Stimulated activated naive B cell treated with anti-CD40 and anti-IgM and Interleukin-4, amounts not matched to agents 10 μg/mL and 1 μg/mL and 100 μg/mL, for 72 hours (primary cell): ENCODE measurements around the gene C19orf81.
"Not testable (repeated sequence)": the region's sequence is repeated elsewhere in the genome, so short reads cannot be mapped to it uniquely, and the experiment has no call there.

ENCODE experiments used
- ATAC-seq, 2 donors: fragments of 150-1000 bp; cut with Tn5 transposase; replicated peaks; 2 replicates each; pipeline ENCODE4 v1.10.0; 2021; ENCODE audit warnings: moderate library complexity in 1 of 2
- DNase-seq: peaks from one replicate; pipeline ENCODE4 v3.0.0; 2021
- H3K27ac Mint-ChIP-seq: one replicate; pipeline ENCODE4 v1.8.0; 2022; ENCODE audit warnings: mild to moderate bottlenecking, mixed read lengths
- H3K27me3 Mint-ChIP-seq, 2 donors: one replicate each; pipeline ENCODE4 v1.8.0; 2022; ENCODE audit warnings: mixed read lengths in 2 of 2
- H3K36me3 Mint-ChIP-seq, 2 donors: one replicate each; pipeline ENCODE4 v1.8.0; 2022; ENCODE audit warnings: mixed read lengths in 2 of 2, mild to moderate bottlenecking in 1 of 2
- H3K4me1 Mint-ChIP-seq, 2 donors: one replicate each; pipeline ENCODE4 v1.8.0; 2022; ENCODE audit warnings: mixed read lengths in 2 of 2, mild to moderate bottlenecking in 1 of 2
- H3K4me3 Mint-ChIP-seq, 2 donors: one replicate each; pipeline ENCODE4 v1.8.0; 2022; ENCODE audit warnings: mild to moderate bottlenecking in 2 of 2, mixed read lengths in 2 of 2, moderate library complexity in 1 of 2
- H3K9me3 Mint-ChIP-seq, 2 donors: one replicate each; pipeline ENCODE4 v1.8.0; 2022; ENCODE audit warnings: mixed read lengths in 2 of 2, mild to moderate bottlenecking in 1 of 2

Gene C19orf81

GRCh38 chr19:50620394-50620906, 28.8 kb upstream of the C19orf81 start:
- H3K27ac Mint-ChIP-seq, H3K4me3 Mint-ChIP-seq, H3K27me3 Mint-ChIP-seq, H3K4me1 Mint-ChIP-seq, H3K36me3 Mint-ChIP-seq, H3K9me3 Mint-ChIP-seq, DNase-seq, ATAC-seq: not testable (repeated sequence)

- no peaks in the 10 kb centered on the region for H3K4me1 Mint-ChIP-seq
- no peak for DNase-seq
Measured at GRCh38 chr19:50624949-50625600, 24.2 kb upstream of the C19orf81 start.

GRCh38 chr19:50626011-50626410, 23.2 kb upstream of the C19orf81 start:
- Mint-ChIP-seq H3K9me3 (no peaks in the 10 kb centered on the region), H3K27me3 (peaks cover 28 to 32% of the 10 kb centered on the region in 2 donors), H3K4me3 (no peak overlapping the region), H3K36me3 (no peaks in the 10 kb centered on the region), H3K27ac (no peak overlapping the region), H3K4me1 (no peaks in the 10 kb centered on the region)
- ATAC-seq (no peak), DNase-seq (no peak)

More at GRCh38 chr19:50624949-50625600, 24.2 kb upstream of the C19orf81 start:
- Mint-ChIP-seq H3K27ac (no peak overlapping the region), H3K4me3 (no peak overlapping the region), H3K36me3 (no peaks in the 10 kb centered on the region), H3K9me3 (no peaks in the 10 kb centered on the region), H3K27me3 (peaks cover 20 to 25% of the 10 kb centered on the region in 2 donors)
- no peak for ATAC-seq

DNA sequence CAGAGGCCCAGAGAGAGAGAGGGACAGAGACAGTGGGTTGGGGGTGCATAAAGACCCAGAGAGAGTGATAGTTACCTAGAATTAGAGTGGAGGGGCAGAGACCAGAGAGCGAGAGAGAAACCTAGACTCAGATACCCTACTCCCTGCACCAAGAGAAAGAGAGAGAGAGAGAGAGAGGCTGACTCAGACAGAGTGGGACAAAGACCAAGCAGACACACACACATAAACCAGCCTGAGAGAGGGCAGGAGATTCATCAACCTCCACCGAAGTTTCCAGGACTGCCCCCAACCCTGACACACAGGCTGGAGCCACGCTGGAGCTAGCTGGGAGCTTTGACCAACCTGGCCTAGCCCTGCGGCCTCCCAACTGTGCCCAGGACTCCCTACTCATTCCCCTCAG, 22.4 kb upstream of the C19orf81 start:
- no peak for ATAC-seq
- Mint-ChIP-seq H3K4me1 (no peaks in the 10 kb centered on the region), H3K36me3 (no peaks in the 10 kb centered on the region), H3K27ac (no peak overlapping the region), H3K9me3 (no peaks in the 10 kb centered on the region), H3K27me3 (peaks cover 33 to 37% of the 10 kb centered on the region in 2 donors), H3K4me3 (no peak overlapping the region)
- no peak for DNase-seq

DNA sequence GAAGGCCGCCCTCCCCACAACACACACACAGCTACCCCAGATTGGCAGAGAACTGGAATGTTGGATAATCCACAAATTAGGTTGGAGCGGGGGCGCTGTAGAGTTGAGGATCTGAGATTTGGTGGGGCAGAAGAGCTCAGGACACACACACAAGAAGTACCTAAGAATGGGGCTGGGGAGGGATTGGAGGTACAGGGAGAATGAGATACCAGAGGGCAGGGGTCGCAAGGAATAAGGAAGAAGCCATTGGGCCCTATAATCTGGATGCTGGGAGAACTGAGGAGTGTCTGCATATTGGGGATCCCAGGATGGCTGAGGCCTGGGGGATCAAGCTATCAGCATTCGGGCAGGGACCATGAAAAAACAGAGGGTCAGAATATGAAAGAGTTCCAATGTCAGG, 21.1 kb upstream of the C19orf81 start:
- ATAC-seq = no peak
- no peak overlapping the region for H3K27ac Mint-ChIP-seq
- peaks cover 36 to 42% of the 10 kb centered on the region in 2 donors for H3K27me3 Mint-ChIP-seq
- H3K36me3 Mint-ChIP-seq = no peaks in the 10 kb centered on the region
- H3K4me3 Mint-ChIP-seq = no peak overlapping the region
- H3K9me3 Mint-ChIP-seq = peaks cover 0 to under 1% of the 10 kb centered on the region in 2 donors
- DNase-seq = no peak
- no peaks in the 10 kb centered on the region for H3K4me1 Mint-ChIP-seq

DNA sequence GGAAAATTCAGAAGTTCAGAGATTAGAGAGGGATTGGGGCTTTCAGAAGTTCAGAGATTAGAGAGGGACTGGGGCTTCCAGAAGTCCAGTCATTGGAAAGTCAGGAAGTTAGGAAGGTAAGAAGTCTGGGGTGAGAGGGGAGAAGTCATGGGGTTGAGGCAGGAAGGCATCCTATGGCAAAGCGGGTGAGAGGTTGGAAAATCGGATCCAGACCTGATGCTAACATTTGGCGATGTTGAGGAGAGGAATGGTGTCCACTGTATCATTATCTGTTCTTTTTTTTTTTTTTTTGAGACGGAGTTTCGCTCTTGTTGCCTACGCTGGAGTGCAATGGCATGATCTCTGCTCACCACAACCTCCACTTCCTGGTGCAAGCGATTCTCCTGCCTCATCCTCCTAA, 20.7 kb upstream of the C19orf81 start:
- peaks cover 36 to 42% of the 10 kb centered on the region in 2 donors for H3K27me3 Mint-ChIP-seq
- no peak overlapping the region for H3K27ac Mint-ChIP-seq
- H3K36me3 Mint-ChIP-seq = peaks cover 0 to 3% of the 10 kb centered on the region in 2 donors
- DNase-seq (no peak), ATAC-seq (no peak)
- H3K4me3 Mint-ChIP-seq = no peak overlapping the region
- no peaks in the 10 kb centered on the region for H3K4me1 Mint-ChIP-seq
- peaks cover 4% of the 10 kb centered on the region in 2 donors for H3K9me3 Mint-ChIP-seq

DNA sequence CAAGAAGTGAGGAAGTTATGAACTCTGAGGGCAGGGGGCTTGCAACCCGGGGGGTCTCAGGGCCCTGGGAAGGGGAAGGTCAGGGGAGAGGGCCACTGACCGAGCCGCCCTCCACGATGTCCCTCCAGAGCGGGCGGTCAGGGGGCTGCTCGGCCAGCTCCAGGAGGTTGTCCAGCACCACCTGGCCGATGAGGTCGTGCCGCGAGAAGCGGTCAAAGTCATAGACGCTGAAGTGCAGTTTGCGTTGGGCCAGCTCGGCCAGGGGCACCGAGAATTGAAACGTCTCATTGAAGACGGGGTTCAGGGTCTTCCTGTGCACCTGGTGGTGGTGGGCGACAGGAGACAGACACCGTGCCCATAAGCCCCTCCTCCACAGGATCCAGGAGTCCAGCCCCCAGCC, 20.1 kb upstream of the C19orf81 start:
- peaks cover 0 to 3% of the 10 kb centered on the region in 2 donors for H3K36me3 Mint-ChIP-seq
- DNase-seq = no peak
- H3K9me3 Mint-ChIP-seq = peaks cover 7 to 9% of the 10 kb centered on the region in 2 donors
- no peak for ATAC-seq
- no peak overlapping the region for H3K27ac Mint-ChIP-seq
- H3K27me3 Mint-ChIP-seq = peaks cover 36 to 42% of the 10 kb centered on the region in 2 donors
- no peaks in the 10 kb centered on the region for H3K4me1 Mint-ChIP-seq
- no peak overlapping the region for H3K4me3 Mint-ChIP-seq

- no peak for DNase-seq
- H3K27me3 Mint-ChIP-seq = peaks cover 36 to 42% of the 10 kb centered on the region in 2 donors
- H3K9me3 Mint-ChIP-seq = peaks cover 7 to 9% of the 10 kb centered on the region in 2 donors
- no peak overlapping the region for H3K27ac Mint-ChIP-seq
- no peaks in the 10 kb centered on the region for H3K4me1 Mint-ChIP-seq
- H3K4me3 Mint-ChIP-seq = no peak overlapping the region
- peaks cover 0 to 3% of the 10 kb centered on the region in 2 donors for H3K36me3 Mint-ChIP-seq
- no peak for ATAC-seq
Measured at GRCh38 chr19:50629801-50630200, 19.4 kb upstream of the C19orf81 start.

DNA sequence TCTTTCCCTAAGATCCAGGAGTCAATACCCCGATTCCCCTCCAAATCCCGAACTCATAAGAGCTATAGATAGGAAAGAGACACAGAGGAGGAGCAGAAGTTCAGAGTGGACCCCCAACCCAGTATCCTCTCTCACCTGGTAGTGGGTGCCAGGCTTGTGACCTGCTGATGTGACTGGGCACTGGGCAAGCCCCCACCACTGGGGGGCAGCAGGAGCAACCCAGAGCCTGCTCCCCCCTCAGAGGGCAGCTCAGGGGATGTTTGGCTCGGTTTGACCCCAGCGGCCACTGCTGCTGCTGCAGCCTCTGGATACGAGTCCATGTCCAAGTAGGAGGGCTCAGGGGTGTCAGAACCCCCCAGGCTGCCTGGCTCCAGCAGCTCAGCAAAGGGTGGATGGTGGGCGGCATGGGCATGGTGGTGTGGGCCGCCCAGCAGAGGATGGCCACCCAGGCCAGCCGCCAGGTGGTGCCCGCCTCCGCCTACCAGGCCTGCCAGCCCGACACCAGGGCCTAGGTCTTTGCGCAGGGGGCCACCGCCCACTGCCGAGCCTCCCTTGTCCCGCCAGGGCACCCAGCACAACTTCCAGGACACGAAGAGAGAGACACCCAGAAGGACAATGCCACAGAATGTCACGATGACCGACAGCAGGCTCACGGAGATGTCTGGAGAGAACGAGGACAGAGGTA, 17.0 kb upstream of the C19orf81 start:
- Mint-ChIP-seq H3K4me1 (no peaks in the 10 kb centered on the region), H3K4me3 (no peak overlapping the region), H3K27ac (no peak overlapping the region), H3K9me3 (peaks cover 12 to 17% of the 10 kb centered on the region in 2 donors), H3K36me3 (peaks cover 0 to 6% of the 10 kb centered on the region in 2 donors), H3K27me3 (peaks cover 31 to 53% of the 10 kb centered on the region in 2 donors)
- DNase-seq (no peak), ATAC-seq (no peak)

GRCh38 chr19:50633359-50633758, 15.9 kb upstream of the C19orf81 start:
- DNase-seq = no peak
- Mint-ChIP-seq H3K36me3 (peaks cover 0 to 6% of the 10 kb centered on the region in 2 donors), H3K4me3 (no peak overlapping the region), H3K9me3 (peaks cover 12 to 17% of the 10 kb centered on the region in 2 donors), H3K4me1 (peaks cover under 1 to 3% of the 10 kb centered on the region in 2 donors), H3K27ac (no peak overlapping the region), H3K27me3 (peaks cover 39 to 55% of the 10 kb centered on the region in 2 donors)
- no peak for ATAC-seq

- peaks cover 0 to 6% of the 10 kb centered on the region in 2 donors for H3K36me3 Mint-ChIP-seq
- peaks cover 42 to 57% of the 10 kb centered on the region in 2 donors for H3K27me3 Mint-ChIP-seq
- no peak overlapping the region for H3K4me3 Mint-ChIP-seq
Measured at GRCh38 chr19:50633973-50634372, 15.3 kb upstream of the C19orf81 start.

GRCh38 chr19:50636317-50637085, 12.7 kb upstream of the C19orf81 start:
- ATAC-seq = no peak

More at GRCh38 chr19:50633973-50634372, 15.3 kb upstream of the C19orf81 start:
- Mint-ChIP-seq H3K4me1 (peaks cover 6 to 9% of the 10 kb centered on the region in 2 donors), H3K9me3 (peaks cover 12 to 17% of the 10 kb centered on the region in 2 donors), H3K27ac (no peak overlapping the region)
- no peak for ATAC-seq
- no peak for DNase-seq

GRCh38 chr19:50638600-50638999, 10.6 kb upstream of the C19orf81 start:
- peaks cover 6 to 14% of the 10 kb centered on the region in 2 donors for H3K4me1 Mint-ChIP-seq
- H3K27me3 Mint-ChIP-seq = peaks cover 30 to 49% of the 10 kb centered on the region in 2 donors
- DNase-seq (no peak), ATAC-seq (no peak)
- H3K4me3 Mint-ChIP-seq = peak overlapping the region in 1 of 2 donors; percentile 31
- no peak overlapping the region for H3K27ac Mint-ChIP-seq
- peaks cover 8 to 12% of the 10 kb centered on the region in 2 donors for H3K9me3 Mint-ChIP-seq
- peaks cover 0 to 3% of the 10 kb centered on the region in 2 donors for H3K36me3 Mint-ChIP-seq

More at GRCh38 chr19:50636317-50637085, 12.7 kb upstream of the C19orf81 start:
- Mint-ChIP-seq H3K4me1 (peaks cover 6 to 14% of the 10 kb centered on the region in 2 donors), H3K27me3 (peaks cover 33 to 53% of the 10 kb centered on the region in 2 donors), H3K36me3 (peaks cover 0 to 6% of the 10 kb centered on the region in 2 donors), H3K9me3 (peaks cover 12 to 17% of the 10 kb centered on the region in 2 donors), H3K27ac (no peak overlapping the region), H3K4me3 (no peak overlapping the region)
- no peak for DNase-seq
